Chondrocyte (in vitro differentiated cells): Measurements from ENCODE around the gene SELENOI. TPM values are rescaled to one million over a fixed set of nuclear protein-coding genes. Genes with fewer than 3 reads are reported as not detected.

Source experiments
- DNase-seq: peaks from one replicate; pipeline ENCODE4 v3.0.0; 2021; ENCODE audit warnings: mixed read lengths, low spot score
- H3K27ac Mint-ChIP-seq: one replicate; pipeline ENCODE4 v1.8.0; 2021; ENCODE audit warnings: mild to moderate bottlenecking, moderate library complexity, mixed read lengths; ENCODE audit not compliant: unreplicated experiment
- H3K27me3 Mint-ChIP-seq: 2 replicates; pipeline ENCODE4 v1.8.0; 2021; ENCODE audit warnings: low read depth, mixed read lengths
- H3K36me3 Mint-ChIP-seq: 2 replicates; pipeline ENCODE4 v1.8.0; 2021; ENCODE audit warnings: low read depth, mixed read lengths
- H3K4me1 Mint-ChIP-seq: 2 replicates; pipeline ENCODE4 v1.8.0; 2021; ENCODE audit warnings: low read depth, mild to moderate bottlenecking, mixed read lengths
- H3K4me3 Mint-ChIP-seq: one replicate; pipeline ENCODE4 v1.8.0; 2021; ENCODE audit warnings: mild to moderate bottlenecking, moderate library complexity, mixed read lengths; ENCODE audit not compliant: unreplicated experiment
- H3K9me3 Mint-ChIP-seq: 2 replicates; pipeline ENCODE4 v1.8.0; 2021; ENCODE audit warnings: low read depth, mixed read lengths
- CTCF ChIP-seq: fragments of 200-600 bp; sonication (generic); IDR thresholded peaks from 2 replicates; pipeline ENCODE4 v1.5.0; 2021; ENCODE audit warnings: antibody characterized with exemption, mild to moderate bottlenecking, moderate library complexity
- total RNA-seq: library from RNA; stranded (reverse); gene quantifications from 3 replicates; pipeline ENCODE4 v1.2.1, GENCODE V29; 2021

Gene SELENOI
- total RNA-seq, 1 donor from 2014 or later, result 15.5 TPM

GRCh38 chr2:26376799-26377198 lies 30.9 kb downstream of the SELENOI start:
- Mint-ChIP-seq H3K27me3 (no peaks in the 10 kb centered on the region), H3K36me3 (peaks cover 26% of the 10 kb centered on the region), H3K4me3 (no peak overlapping the region), H3K27ac (no peak overlapping the region), H3K4me1 (no peaks in the 10 kb centered on the region), H3K9me3 (no peaks in the 10 kb centered on the region)
- no peak for TF ChIP-seq CTCF
- no peak for DNase-seq

GRCh38 chr2:26380281-26380680 lies 34.3 kb downstream of the SELENOI start:
- Mint-ChIP-seq H3K27ac (no peak overlapping the region), H3K9me3 (no peaks in the 10 kb centered on the region), H3K27me3 (no peaks in the 10 kb centered on the region), H3K36me3 (peaks cover 26% of the 10 kb centered on the region), H3K4me1 (peaks cover 6% of the 10 kb centered on the region), H3K4me3 (no peak overlapping the region)
- no peak for DNase-seq
- no peak for TF ChIP-seq CTCF

- no peak for DNase-seq
- Mint-ChIP-seq H3K4me1 (peaks cover 6% of the 10 kb centered on the region), H3K27ac (no peak overlapping the region), H3K4me3 (no peak overlapping the region), H3K36me3 (peaks cover 21% of the 10 kb centered on the region), H3K27me3 (no peaks in the 10 kb centered on the region), H3K9me3 (no peaks in the 10 kb centered on the region)
- TF ChIP-seq CTCF, result no peak
Observed at GRCh38 chr2:26382564-26382963, 36.6 kb downstream of the SELENOI start.

- no peak for DNase-seq
- Mint-ChIP-seq H3K4me1 (peaks cover 6% of the 10 kb centered on the region), H3K9me3 (no peaks in the 10 kb centered on the region), H3K4me3 (no peak overlapping the region), H3K27me3 (no peaks in the 10 kb centered on the region), H3K27ac (no peak overlapping the region), H3K36me3 (peaks cover 17% of the 10 kb centered on the region)
- TF ChIP-seq CTCF, result no peak
Observed at GRCh38 chr2:26384183-26384582, 38.2 kb downstream of the SELENOI start.

- Mint-ChIP-seq H3K9me3 (no peaks in the 10 kb centered on the region), H3K4me1 (peaks cover 6% of the 10 kb centered on the region), H3K27ac (no peak overlapping the region), H3K36me3 (peaks cover 18% of the 10 kb centered on the region), H3K27me3 (no peaks in the 10 kb centered on the region), H3K4me3 (no peak overlapping the region)
- TF ChIP-seq CTCF, result no peak
- no peak for DNase-seq
Observed at GRCh38 chr2:26384597-26384996, 38.7 kb downstream of the SELENOI start.
